GM20000 (cell line): ENCODE results near the gene ADGRD1.

Experiments used
- DNase-seq: peaks from one replicate; pipeline ENCODE4 v3.0.0; 2012; ENCODE audit warnings: low spot score
- CTCF ChIP-seq: IDR thresholded peaks from 2 replicates; pipeline ENCODE4 v1.5.1; 2012; ENCODE audit warnings: mild to moderate bottlenecking, control low read depth; ENCODE audit errors: extremely low read depth, missing control alignments

ADGRD1 gene

GRCh38 chr12:131113568-131114270 lies 160.0 kb downstream of the ADGRD1 start:
- DNase-seq: no peak
- TF ChIP-seq CTCF: no peak

- TF ChIP-seq CTCF: no peak
- no peak for DNase-seq
Measured at GRCh38 chr12:131114271-131114670, 160.6 kb downstream of the ADGRD1 start.

- no peak for TF ChIP-seq CTCF
- no peak for DNase-seq
Measured at GRCh38 chr12:131114942-131115584, 161.4 kb downstream of the ADGRD1 start.

GRCh38 chr12:131115766-131116467 lies 162.2 kb downstream of the ADGRD1 start:
- no peak for DNase-seq
- TF ChIP-seq CTCF: no peak

GRCh38 chr12:131116468-131117117 lies 162.9 kb downstream of the ADGRD1 start:
- no peak for TF ChIP-seq CTCF

GRCh38 chr12:131117438-131118245 lies 163.9 kb downstream of the ADGRD1 start:
- no peak for DNase-seq
- no peak for TF ChIP-seq CTCF

More at GRCh38 chr12:131116468-131117117, 162.9 kb downstream of the ADGRD1 start:
- no peak for DNase-seq
